Ovary (tissue), 9 donors: ENCODE results near the gene PDK2. TPM values are rescaled to one million over a fixed set of nuclear protein-coding genes. Genes with fewer than 3 reads are reported as not detected.
A peak's percentile ranks its signal among the peaks of the same experiment; 100 is the strongest.
"Not testable (repeated sequence)": the region's sequence is repeated elsewhere in the genome, so short reads cannot be mapped to it uniquely, and the experiment has no call there.

Source experiments
- DNase-seq, 5 donors: peaks; one replicate each; pipeline ENCODE4 v3.0.0-alpha.2; 2019 to 2020
- H3K27ac ChIP-seq, 2 donors: fragments of 200-600 bp; one replicate each; pipeline versions ENCODE4 v1.5.1 to v1.8.0; 2019 to 2022
- H3K27me3 ChIP-seq: fragments of 200-600 bp; one replicate; pipeline ENCODE4 v1.8.0; 2022
- H3K36me3 ChIP-seq: fragments of 200-600 bp; sonication (generic); one replicate; pipeline ENCODE4 v1.5.1; 2019
- H3K4me1 ChIP-seq: one replicate; pipeline ENCODE4 v1.8.1; 2013; ENCODE audit warnings: mild to moderate bottlenecking, moderate library complexity; ENCODE audit not compliant: insufficient read depth
- H3K4me3 ChIP-seq: fragments of 200-600 bp; sonication (generic); one replicate; pipeline ENCODE4 v1.5.1; 2017
- H3K9me3 ChIP-seq, 2 donors: fragments of 200-600 bp in 1 of 2; sonication (generic) in 1 of 2; one replicate each; pipeline versions ENCODE4 v1.5.1 to v1.8.1; 2013 to 2019; ENCODE audit warnings: mild to moderate bottlenecking in 1 of 2, moderate library complexity in 1 of 2
- EP300 ChIP-seq: sonication (generic); formaldehyde crosslinking; IDR thresholded peaks from one replicate; pipeline ENCODE4 v1.6.1; 2017; ENCODE audit warnings: antibody characterized with exemption
- POLR2A ChIP-seq: fragments of 450-650 bp; IDR thresholded peaks from one replicate; pipeline ENCODE4 v1.6.1; 2017; ENCODE audit warnings: antibody characterized with exemption, mild to moderate bottlenecking, moderate library complexity
- WGBS, 3 donors: extraction: QIAGEN DNeasy Blood & Tissue Kit in 1 of 3; methylation state at CpG; one replicate each; pipeline versions ENCODE4 v1.1.5 to v1.1.7; 2013 to 2017; 5-methylcytosine and 5-hydroxymethylcytosine counted together
- intact Hi-C, 4 donors: fragments of 100-400 bp; cut with DNase I; formaldehyde crosslinking; loops; one replicate each; pipeline versions ENCODE4 v1.11.0 to v1.15.1; 2022 to 2023
- polyA plus RNA-seq, 2 donors: library from polyadenylated mRNA; stranded (reverse); fragments of 200-250 nt in 1 of 2; fragments of 350-450 nt in 1 of 2; fragmentation: Illumina TruSeq in 1 of 2; extraction: RNeasy Lipid Tissue Mini Kit (QIAGEN cat#74804) in 1 of 2; gene quantifications; one replicate each; pipeline ENCODE4 v1.2.3, GENCODE V29; 2013 to 2014
- total RNA-seq, 7 donors: library from RNA; depleted of rRNA in 2 of 7; stranded (reverse); fragments of >200 nt in 2 of 7; fragmentation: NEBNext Ultra II Directional in 3 of 7; extraction: Animal tissue kit (Norgen Biotek cat#: 25700) in 3 of 7; gene quantifications; one replicate each; pipeline versions ENCODE4 v1.1.0 to v1.2.4, GENCODE V29; 2016 to 2023
- TF ChIP-seq, protein P1 (sequence below), 3 donors: fragments of 450-650 bp in 2 of 3; fragments of 200-600 bp in 1 of 3; IDR thresholded peaks; one replicate each; pipeline versions ENCODE4 v1.5.1 to v1.8.0; 2016 to 2022; ENCODE audit warnings: antibody characterized with exemption in 3 of 3, mild to moderate bottlenecking in 1 of 3
- donor health status: DM: no; HTN: no; CAD: no; lungs with moderate emphysema.
- donor health status: DM: no; HTN: no; CAD: no.
- donor health status: Bipolar disorder and iron deficiency.
- donor health status: DM: yes; HTN: yes; CAD: no.
- donor health status: DM: no; HTN: no; CAD: no.
- donor health status: DM: yes; HTN: yes; CAD: no.

Gene PDK2
- total and polyA plus RNA-seq, 9 donors: 36.5 to 83.2 (median 54.7) TPM

- DNase-seq: peak in 1 of 5 donors; percentile 34
- Histone ChIP-seq H3K4me3 (no peak overlapping the region), H3K27ac (peak overlapping the region; percentile 37 to 93), H3K36me3 (no peaks in the 10 kb centered on the region), H3K9me3 (no peaks in the 10 kb centered on the region), H3K27me3 (no peaks in the 10 kb centered on the region), H3K4me1 (peaks cover 54% of the 10 kb centered on the region)
- WGBS, 3 donors: 41 to 51% (median 47%) methylated on average over 4 of the region's 4 CpGs
- TF ChIP-seq, protein P1, sequence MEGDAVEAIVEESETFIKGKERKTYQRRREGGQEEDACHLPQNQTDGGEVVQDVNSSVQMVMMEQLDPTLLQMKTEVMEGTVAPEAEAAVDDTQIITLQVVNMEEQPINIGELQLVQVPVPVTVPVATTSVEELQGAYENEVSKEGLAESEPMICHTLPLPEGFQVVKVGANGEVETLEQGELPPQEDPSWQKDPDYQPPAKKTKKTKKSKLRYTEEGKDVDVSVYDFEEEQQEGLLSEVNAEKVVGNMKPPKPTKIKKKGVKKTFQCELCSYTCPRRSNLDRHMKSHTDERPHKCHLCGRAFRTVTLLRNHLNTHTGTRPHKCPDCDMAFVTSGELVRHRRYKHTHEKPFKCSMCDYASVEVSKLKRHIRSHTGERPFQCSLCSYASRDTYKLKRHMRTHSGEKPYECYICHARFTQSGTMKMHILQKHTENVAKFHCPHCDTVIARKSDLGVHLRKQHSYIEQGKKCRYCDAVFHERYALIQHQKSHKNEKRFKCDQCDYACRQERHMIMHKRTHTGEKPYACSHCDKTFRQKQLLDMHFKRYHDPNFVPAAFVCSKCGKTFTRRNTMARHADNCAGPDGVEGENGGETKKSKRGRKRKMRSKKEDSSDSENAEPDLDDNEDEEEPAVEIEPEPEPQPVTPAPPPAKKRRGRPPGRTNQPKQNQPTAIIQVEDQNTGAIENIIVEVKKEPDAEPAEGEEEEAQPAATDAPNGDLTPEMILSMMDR (IDR thresholded peaks at IDR 0.05): no peak
- TF ChIP-seq POLR2A: no peak
- no peak for TF ChIP-seq EP300
- intact Hi-C loops: no loop called here
Measured at GRCh38 chr17:50059256-50059655, 35.9 kb upstream of the PDK2 start.

- H3K9me3 ChIP-seq: no peaks in the 10 kb centered on the region
- intact Hi-C loops: no loop called here
- 25 to 32% (median 27%) methylated on average over 5 of the region's 5 CpGs for WGBS, 3 donors
- DNase-seq: peak in 3 of 5 donors; percentile 48 to 61 (median 59)
- peak overlapping the region; percentile 55 to 93 for H3K27ac ChIP-seq
- H3K4me3 ChIP-seq: no peak overlapping the region
- TF ChIP-seq EP300 (no peak), POLR2A (no peak)
- TF ChIP-seq, protein P1 (IDR thresholded peaks at IDR 0.05): no peak
- no peaks in the 10 kb centered on the region for H3K36me3 ChIP-seq
- peaks cover 59% of the 10 kb centered on the region for H3K4me1 ChIP-seq
- H3K27me3 ChIP-seq: no peaks in the 10 kb centered on the region
Measured at GRCh38 chr17:50059759-50060273, 35.3 kb upstream of the PDK2 start.

DNA sequence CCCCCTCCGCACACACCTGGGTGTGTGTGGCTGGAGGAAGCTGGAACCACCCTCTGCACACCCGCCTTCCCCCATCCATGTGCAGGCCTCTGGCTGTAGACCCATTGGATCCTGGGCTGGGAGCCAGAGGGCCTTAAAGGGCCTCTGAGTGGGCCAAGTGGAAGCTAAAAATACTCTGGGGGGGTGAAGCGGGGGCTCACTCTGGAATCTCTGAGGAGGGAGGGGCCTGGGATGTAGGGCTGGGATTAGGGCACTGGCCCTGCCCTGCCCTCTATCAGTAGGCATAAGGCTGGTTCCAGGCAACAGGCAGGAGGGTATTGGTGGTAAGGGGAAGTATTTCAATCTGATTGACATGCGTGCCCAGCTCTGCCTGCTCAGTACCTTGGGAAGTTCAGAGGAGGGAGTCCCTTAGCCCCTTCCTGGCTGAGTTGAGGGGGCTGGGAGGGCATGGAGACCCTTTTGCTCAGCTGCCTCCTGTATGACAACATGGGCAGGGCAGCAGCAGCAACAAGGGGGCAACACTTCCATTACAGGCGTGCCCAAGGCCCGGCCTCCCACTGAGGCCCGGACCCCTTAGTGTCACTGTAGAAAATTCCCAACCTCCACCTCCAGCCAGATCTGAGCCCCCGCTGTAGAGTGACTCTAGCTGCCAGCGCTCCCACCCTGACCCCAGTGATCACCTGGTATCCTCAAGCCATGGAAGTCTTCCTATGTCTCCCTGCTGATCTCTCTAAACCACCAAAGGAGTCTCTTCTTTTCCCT lies 34.0 kb upstream of the PDK2 start:
- peak; percentile 90 to 95 (median 93) for DNase-seq
- H3K4me1 ChIP-seq: peaks cover 57% of the 10 kb centered on the region

DNA sequence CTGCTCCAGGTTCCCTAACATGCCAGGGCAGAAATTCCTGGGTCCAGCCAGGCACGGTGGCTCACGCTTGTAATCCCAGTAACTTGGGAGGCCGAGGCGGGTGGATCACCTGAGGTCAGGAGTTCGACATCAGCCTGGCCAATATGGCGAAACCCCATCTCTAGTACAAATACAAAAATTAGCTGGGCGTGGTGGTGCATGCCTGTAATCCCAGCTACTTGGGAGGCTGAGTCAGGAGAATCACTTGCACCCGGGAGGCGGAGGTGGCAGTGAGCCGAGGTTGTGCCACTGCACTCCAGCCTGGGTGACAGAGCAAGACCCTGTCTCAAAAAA lies 33.5 kb upstream of the PDK2 start:
- H3K27ac ChIP-seq: peak overlapping the region in 1 of 2 donors; percentile 93
- H3K4me3 ChIP-seq, H3K27me3 ChIP-seq, H3K36me3 ChIP-seq, intact Hi-C loops, H3K9me3 ChIP-seq: not testable (repeated sequence)
- peak in 2 of 5 donors; percentile 30 to 33 for DNase-seq
- 80 to 93% (median 80%) methylated on average over 10 of the region's 10 CpGs for WGBS, 3 donors
- peaks cover 57% of the 10 kb centered on the region for H3K4me1 ChIP-seq

More for the DNA sequence above, 34.0 kb upstream of the PDK2 start:
- TF ChIP-seq EP300 (no peak), POLR2A (no peak)
- TF ChIP-seq, protein P1 (IDR thresholded peaks at IDR 0.05): no peak
- Histone ChIP-seq H3K9me3 (no peaks in the 10 kb centered on the region), H3K4me3 (no peak overlapping the region), H3K36me3 (no peaks in the 10 kb centered on the region), H3K27me3 (no peaks in the 10 kb centered on the region), H3K27ac (peak overlapping the region; percentile 58 to 93)
- WGBS, 3 donors: 56 to 59% (median 59%) methylated on average over 9 of the region's 9 CpGs
- intact Hi-C loops: no loop called here
